H9 (cell line): ENCODE results near the gene FAM200A. TPM values are rescaled to one million over a fixed set of nuclear protein-coding genes. Genes with fewer than 3 reads are reported as not detected.
A peak's percentile ranks its signal among the peaks of the same experiment; 100 is the strongest.

ENCODE experiments used
- DNase-seq: peaks from one replicate; pipeline ENCODE4 v3.0.0-alpha.2; 2017
- H2AFZ ChIP-seq: one replicate; pipeline ENCODE4 v1.6.1; 2013; ENCODE audit warnings: mild to moderate bottlenecking, low read length, control low read depth, moderate library complexity
- H2AK5ac ChIP-seq: 2 replicates; pipeline ENCODE4 v1.6.1; 2013; ENCODE audit warnings: low read length, control low read depth, mixed read lengths; ENCODE audit not compliant: insufficient read length
- H2BK120ac ChIP-seq: one replicate; pipeline ENCODE4 v1.6.1; 2013; ENCODE audit warnings: low read depth, mild to moderate bottlenecking, low read length, control low read depth, inconsistent platforms; ENCODE audit not compliant: poor library complexity, severe bottlenecking
- H2BK12ac ChIP-seq: 2 replicates; pipeline ENCODE4 v1.6.1; 2013; ENCODE audit warnings: low read length, control low read depth, mixed read lengths, low read depth; ENCODE audit not compliant: insufficient read length
- H2BK15ac ChIP-seq: 2 replicates; pipeline ENCODE4 v1.6.1; 2013; ENCODE audit warnings: low read depth, low read length, control low read depth
- H2BK20ac ChIP-seq: one replicate; pipeline ENCODE4 v1.6.1; 2013; ENCODE audit warnings: low read depth, mild to moderate bottlenecking, low read length, control low read depth, inconsistent platforms; ENCODE audit not compliant: poor library complexity, severe bottlenecking
- H2BK5ac ChIP-seq: 2 replicates; pipeline ENCODE4 v1.6.1; 2013; ENCODE audit warnings: low read length, control low read depth, mixed read lengths; ENCODE audit not compliant: insufficient read length
- H3K14ac ChIP-seq: 2 replicates; pipeline ENCODE4 v1.6.1; 2013; ENCODE audit warnings: low read length, control low read depth; ENCODE audit not compliant: insufficient read depth
- H3K18ac ChIP-seq: 2 replicates; pipeline ENCODE4 v1.6.1; 2013; ENCODE audit warnings: low read depth, mild to moderate bottlenecking, mixed read lengths, low read length, control low read depth; ENCODE audit not compliant: insufficient read length
- H3K23ac ChIP-seq: 2 replicates; pipeline ENCODE4 v1.6.1; 2013; ENCODE audit warnings: low read length, control low read depth, mixed read lengths, low read depth; ENCODE audit not compliant: insufficient read length
- H3K23me2 ChIP-seq: 2 replicates; pipeline ENCODE4 v1.6.1; 2013; ENCODE audit warnings: low read depth, mild to moderate bottlenecking, mixed read lengths, low read length, control low read depth; ENCODE audit not compliant: insufficient read length, poor library complexity, severe bottlenecking
- H3K27ac ChIP-seq: 2 replicates; pipeline ENCODE4 v1.5.1; 2013; ENCODE audit warnings: low read length, control low read depth, mixed read lengths, low read depth; ENCODE audit not compliant: insufficient read length
- H3K27me3 ChIP-seq: 2 replicates; pipeline ENCODE4 v1.6.1; 2013; ENCODE audit warnings: low read length, control low read depth, inconsistent platforms; ENCODE audit not compliant: insufficient read depth
- H3K4ac ChIP-seq: 2 replicates; pipeline ENCODE4 v1.6.1; 2013; ENCODE audit warnings: low read depth, mild to moderate bottlenecking, control low read depth, inconsistent platforms, low read length, moderate library complexity
- H3K4me1 ChIP-seq: 2 replicates; pipeline ENCODE4 v1.6.1; 2013; ENCODE audit warnings: low read length, control low read depth, inconsistent platforms; ENCODE audit not compliant: insufficient read depth
- H3K4me2 ChIP-seq: 2 replicates; pipeline ENCODE4 v1.6.1; 2013; ENCODE audit warnings: low read length, control low read depth, mixed read lengths; ENCODE audit not compliant: insufficient read length, insufficient read depth
- H3K56ac ChIP-seq: 2 replicates; pipeline ENCODE4 v1.6.1; 2013; ENCODE audit warnings: low read depth, mild to moderate bottlenecking, mixed read lengths, low read length, control low read depth; ENCODE audit not compliant: insufficient read length
- H3K79me1 ChIP-seq: 2 replicates; pipeline ENCODE4 v1.6.1; 2013; ENCODE audit warnings: low read depth, mild to moderate bottlenecking, moderate library complexity, low read length, control low read depth, inconsistent platforms; ENCODE audit not compliant: insufficient read depth, poor library complexity, severe bottlenecking
- H3K79me2 ChIP-seq: 2 replicates; pipeline ENCODE4 v1.6.1; 2013; ENCODE audit warnings: low read length, control low read depth, inconsistent platforms; ENCODE audit not compliant: insufficient read depth
- H3K9ac ChIP-seq: 2 replicates; pipeline ENCODE4 v1.6.1; 2013; ENCODE audit warnings: low read length, control low read depth, mixed read lengths; ENCODE audit not compliant: insufficient read length; ENCODE audit errors: extremely low read depth
- H3K9me3 ChIP-seq: one replicate; pipeline ENCODE4 v1.6.1; 2013; ENCODE audit warnings: low read depth, low read length, inconsistent platforms; ENCODE audit not compliant: control insufficient read depth
- H3T11ph ChIP-seq: one replicate; pipeline ENCODE4 v1.6.1; 2013; ENCODE audit warnings: mild to moderate bottlenecking, low read length, control low read depth, inconsistent platforms
- H4K20me1 ChIP-seq: one replicate; pipeline ENCODE4 v1.6.1; 2013; ENCODE audit not compliant: control insufficient read depth, insufficient read length, insufficient read depth
- H4K5ac ChIP-seq: 2 replicates; pipeline ENCODE4 v1.6.1; 2013; ENCODE audit warnings: low read depth, mild to moderate bottlenecking, mixed read lengths, low read length, control low read depth; ENCODE audit not compliant: insufficient read length
- H4K8ac ChIP-seq: replicated peaks from 2 replicates; pipeline ENCODE4 v1.6.1; 2013; ENCODE audit warnings: low read length, control low read depth, mixed read lengths, low read depth; ENCODE audit not compliant: insufficient read length
- H4K91ac ChIP-seq: 2 replicates; pipeline ENCODE4 v1.6.1; 2013; ENCODE audit warnings: low read depth, mild to moderate bottlenecking, moderate library complexity, mixed read lengths, low read length, control low read depth; ENCODE audit not compliant: insufficient read length
- H3K27ac Mint-ChIP-seq, 3 experiments: 2 replicates in 2 of 3; 3 replicates in 1 of 3; pipeline ENCODE4 v1.8.0; 2020 to 2021; ENCODE audit warnings: mixed read lengths in 3 of 3, mild to moderate bottlenecking in 1 of 3, moderate library complexity in 1 of 3
- H3K27me3 Mint-ChIP-seq: 2 replicates; pipeline ENCODE4 v1.8.0; 2021; ENCODE audit warnings: low read depth, mild to moderate bottlenecking, moderate library complexity, mixed read lengths
- H3K36me3 Mint-ChIP-seq, 3 experiments: 2 replicates in 2 of 3; 3 replicates in 1 of 3; pipeline ENCODE4 v1.8.0; 2020 to 2021; ENCODE audit warnings: low read depth in 3 of 3, mixed read lengths in 3 of 3; ENCODE audit not compliant: insufficient read depth in 1 of 3
- H3K4me1 Mint-ChIP-seq, 2 experiments: 2 replicates each; pipeline ENCODE4 v1.8.0; 2020; ENCODE audit warnings: mixed read lengths in 2 of 2
- H3K4me3 Mint-ChIP-seq, 2 experiments: 2 replicates in 1 of 2; 3 replicates in 1 of 2; pipeline ENCODE4 v1.8.0; 2020 to 2021; ENCODE audit warnings: mild to moderate bottlenecking in 2 of 2, mixed read lengths in 2 of 2, moderate library complexity in 1 of 2
- H3K9me3 Mint-ChIP-seq, 2 experiments: 2 replicates in 1 of 2; 3 replicates in 1 of 2; pipeline ENCODE4 v1.8.0; 2020; ENCODE audit warnings: mild to moderate bottlenecking in 2 of 2, mixed read lengths in 2 of 2, moderate library complexity in 1 of 2
- CTCF ChIP-seq: fragments of 200-600 bp; sonication (generic); conservative IDR thresholded peaks from 3 replicates; pipeline ENCODE4 v1.8.0; 2021; ENCODE audit warnings: antibody characterized with exemption, mild to moderate bottlenecking
- WGBS: extraction: QIAGEN DNeasy Blood & Tissue Kit; methylation state at CpG from one replicate; pipeline ENCODE4 v1.1.7; 2013; ENCODE audit warnings: missing lambda C conversion rate, low lambda C conversion rate, mixed read lengths; ENCODE audit not compliant: insufficient read length; ENCODE audit errors: extremely low coverage; 5-methylcytosine and 5-hydroxymethylcytosine counted together
- total RNA-seq: library from RNA; stranded (reverse); gene quantifications from 2 replicates; pipeline ENCODE4 v1.2.1, GENCODE V29; 2021

The FAM200A gene
- total RNA-seq, 1 experiment from 2014 or later = 7.8 TPM

GRCh38 chr7:99597762-99598501, 46.0 kb upstream of the FAM200A start, which contains the start of gene TMEM225B:
Gene TMEM225B, plus strand, starts transcription at chr7:99598267. Its CDS starts 6,122 bp downstream, at chr7:99604389.
- Histone ChIP-seq H4K91ac (no peak within 1 kb of the TSS), H3K27me3 (no peaks in the 10 kb centered on the region), H3K9ac (no peak within 1 kb of the TSS), H3K14ac (no peak within 1 kb of the TSS), H3T11ph (no peak within 1 kb of the TSS), H3K27ac (no peak within 1 kb of the TSS), H2BK12ac (no peak within 1 kb of the TSS), H2AK5ac (no peak within 1 kb of the TSS), H3K4me2 (no peak within 1 kb of the TSS), H3K9me3 (no peaks in the 10 kb centered on the region), H4K20me1 (no peaks in the 10 kb centered on the region), H2BK15ac (no peak within 1 kb of the TSS), H3K4me1 (no peaks in the 10 kb centered on the region), H2BK5ac (no peak within 1 kb of the TSS), H3K23me2 (no peaks in the 10 kb centered on the region), H2BK20ac (no peak within 1 kb of the TSS), H3K79me2 (no peaks in the 10 kb centered on the region), H3K23ac (no peak within 1 kb of the TSS), H2AFZ (no peak within 1 kb of the TSS), H3K4ac (no peak within 1 kb of the TSS), H4K5ac (no peak within 1 kb of the TSS), H3K79me1 (no peaks in the 10 kb centered on the region), H3K56ac (no peak within 1 kb of the TSS), H4K8ac (no peak within 1 kb of the TSS), H3K18ac (no peak within 1 kb of the TSS), H2BK120ac (no peak within 1 kb of the TSS)
- DNase-seq = peak; percentile 46
- Mint-ChIP-seq H3K36me3 (no peaks in the 10 kb centered on the region), H3K9me3 (no peaks in the 10 kb centered on the region; a peak in 1 of 5 replicates), H3K4me1 (0 out of 4 replicates have a peak, but pooled peaks cover 0 to 4% of the 10 kb centered on the region in 2 experiments), H3K27me3 (peaks cover 2% of the 10 kb centered on the region; the same call in 1 of the 2 replicates), H3K4me3 (no peak within 1 kb of the TSS), H3K27ac (no peak within 1 kb of the TSS)
- no CpG with 5 or more reads among the region's 34 CpGs for WGBS
- no peak for TF ChIP-seq CTCF
